HepG2 (cell line): ENCODE measurements around the gene DUSP7. TPM values are rescaled to one million over a fixed set of nuclear protein-coding genes. Genes with fewer than 3 reads are reported as not detected.

Experiments used
- CAMTA2 ChIP-seq: sonication (generic); formaldehyde crosslinking; IDR thresholded peaks from 2 replicates; pipeline ENCODE4 v1.4.0; 2020; ENCODE audit warnings: mild to moderate bottlenecking, missing genetic modification reagents, borderline replicate concordance
- HMGXB4 ChIP-seq, 2 experiments: sonication (generic) in 1 of 2; formaldehyde crosslinking in 1 of 2; IDR thresholded peaks; 2 replicates each; pipeline versions ENCODE4 v1.4.0 to v1.6.1; 2018 to 2020; ENCODE audit warnings: missing genetic modification reagents in 2 of 2, borderline replicate concordance in 1 of 2, low read depth in 1 of 2, mild to moderate bottlenecking in 1 of 2, missing biosample characterization in 1 of 2
- HNRNPLL ChIP-seq: fragments of 200-400 bp; formaldehyde crosslinking; IDR thresholded peaks from 2 replicates; pipeline ENCODE4 v1.6.1; 2017; ENCODE audit warnings: mild to moderate bottlenecking, low read depth, low read length; ENCODE audit not compliant: poor library complexity, severe bottlenecking
- IRF2 ChIP-seq: IDR thresholded peaks from 2 replicates; pipeline ENCODE4 v1.6.1; 2018; ENCODE audit warnings: missing genetic modification reagents, missing compliant biosample characterization
- KLF13 ChIP-seq: sonication (generic); formaldehyde crosslinking; IDR thresholded peaks from 2 replicates; pipeline ENCODE4 v1.4.0; 2020; ENCODE audit warnings: mild to moderate bottlenecking, missing genetic modification reagents
- UBTF ChIP-seq: sonication (generic); formaldehyde crosslinking; IDR thresholded peaks from 2 replicates; pipeline ENCODE4 v1.4.0; 2020; ENCODE audit warnings: mild to moderate bottlenecking, missing genetic modification reagents
- ZBTB40 ChIP-seq, 2 experiments: fragments of 450-650 bp in 1 of 2; sonication (generic) in 1 of 2; formaldehyde crosslinking in 1 of 2; IDR thresholded peaks; 2 replicates each; pipeline versions ENCODE4 v1.6.1 to v1.8.0; 2016 to 2022; ENCODE audit warnings: antibody characterized with exemption in 1 of 2, mild to moderate bottlenecking in 1 of 2, missing genetic modification reagents in 1 of 2
- ZNF160 ChIP-seq: sonication (generic); formaldehyde crosslinking; IDR thresholded peaks from 2 replicates; pipeline ENCODE4 v1.8.0; 2022; ENCODE audit warnings: mild to moderate bottlenecking, inconsistent platforms, missing genetic modification reagents
- polyA plus RNA-seq, 8 experiments: library from polyadenylated mRNA; depleted of rRNA in 3 of 8; stranded (reverse) in 7 of 8; unstranded in 1 of 8; fragments of >200 nt; fragmentation: Illumina TruSeq in 4 of 8; extraction: Trizol in 4 of 8; gene quantifications; 2 replicates each; pipeline versions ENCODE4 v1.2.1 to v1.2.3, GENCODE V29; 2011 to 2016; ENCODE audit warnings: low read depth in 4 of 8, missing spikeins in 1 of 8, mixed read lengths in 1 of 8; ENCODE audit not compliant: insufficient read depth in 1 of 8
- total RNA-seq, 5 experiments: library from RNA; depleted of rRNA; stranded (reverse); fragments of >200 nt; fragmentation: Illumina TruSeq; extraction: Trizol; gene quantifications; 2 replicates each; pipeline ENCODE4 v1.2.3, GENCODE V29; 2016; ENCODE audit warnings: low read depth in 1 of 5

The DUSP7 gene
- total and polyA plus RNA-seq, 2 of the 13 experiments (the other 11 are each of a cell fraction or from before 2014, with no cell fraction given), result 6.6 to 8.8 TPM

GRCh38 chr3:52055537-52056351, 627 bp downstream of the DUSP7 start (continued):
- TF ChIP-seq HMGXB4 (CRISPR knock-in tag; IDR thresholded peaks at IDR 0.05; ENCODE audit: borderline replicate concordance in 1 of 2, low read depth in 1 of 2), result 0 out of 4 replicates have a peak, but pooled peaks of 1 of the 2 experiments have one; percentile 21
- peak; percentile 91 for TF ChIP-seq HNRNPLL
- TF ChIP-seq IRF2 (CRISPR knock-in tag), result peak; percentile 62; the same call in 1 of the 2 replicates
- TF ChIP-seq KLF13, result no peak
- peak; percentile 86 for TF ChIP-seq ZNF160
- TF ChIP-seq ZBTB40 (IDR thresholded peaks at IDR 0.05), result no peak
- TF ChIP-seq ZBTB40 (CRISPR knock-in tag; IDR thresholded peaks at IDR 0.05), result peak; percentile 76; the same call in 1 of the 2 replicates
- TF ChIP-seq UBTF, result peak; percentile 51; the same call in 1 of the 2 replicates
- TF ChIP-seq CAMTA2 (CRISPR knock-in tag), result no peak
